CD4-positive, alpha-beta T cell treated with Interleukin-21 for 1 hour (primary cell): ENCODE measurements around the gene HPS3.
"Not testable (repeated sequence)": the region's sequence is repeated elsewhere in the genome, so short reads cannot be mapped to it uniquely, and the experiment has no call there.

Experiments used
- DNase-seq: peaks from one replicate; pipeline ENCODE4 v3.0.0-alpha.2; 2020

Gene HPS3

GRCh38 chr3:149129326-149130205 lies at the start of gene HPS3:
Gene HPS3 (plus strand): TSS chr3:149129638. CDS start chr3:149129724, 86 bp downstream.
- peak; percentile 82 for DNase-seq

- no peak for DNase-seq
Observed at GRCh38 chr3:149080011-149080698, 49.3 kb upstream of the HPS3 start.

- no peak for DNase-seq
Observed at GRCh38 chr3:149080699-149081091, 48.7 kb upstream of the HPS3 start.

- DNase-seq, result no peak
Observed at GRCh38 chr3:149081772-149082171, 47.7 kb upstream of the HPS3 start.

- peak; percentile 28 for DNase-seq
Observed at GRCh38 chr3:149085828-149086231, 43.6 kb upstream of the HPS3 start.

GRCh38 chr3:149086232-149086988 lies 43.0 kb upstream of the HPS3 start, which contains the start of gene HLTF:
Gene HLTF (minus strand): TSS chr3:149086533. CDS start chr3:149086336, 197 bp downstream.
- peak; percentile 95 for DNase-seq

- no peak for DNase-seq
Observed at GRCh38 chr3:149087208-149087607, 42.2 kb upstream of the HPS3 start.

GRCh38 chr3:149089395-149089794 lies 40.0 kb upstream of the HPS3 start:
- DNase-seq, result no peak

- DNase-seq, result no peak
Observed at GRCh38 chr3:149090461-149090860, 39.0 kb upstream of the HPS3 start.

- DNase-seq, result no peak
Observed at GRCh38 chr3:149090907-149091306, 38.5 kb upstream of the HPS3 start.

GRCh38 chr3:149091983-149092382 lies 37.5 kb upstream of the HPS3 start:
- no peak for DNase-seq

GRCh38 chr3:149095487-149095886 lies 34.0 kb upstream of the HPS3 start:
- DNase-seq, result no peak

GRCh38 chr3:149097987-149098386 lies 31.5 kb upstream of the HPS3 start:
- not testable (repeated sequence) for DNase-seq

- no peak for DNase-seq
Observed at GRCh38 chr3:149101154-149101553, 28.3 kb upstream of the HPS3 start.

GRCh38 chr3:149101641-149102040 lies 27.8 kb upstream of the HPS3 start:
- DNase-seq, result no peak

- DNase-seq, result no peak
Observed at GRCh38 chr3:149104484-149104883, 25.0 kb upstream of the HPS3 start.

- no peak for DNase-seq
Observed at GRCh38 chr3:149114458-149114857, 15.0 kb upstream of the HPS3 start.

GRCh38 chr3:149115114-149115513 lies 14.3 kb upstream of the HPS3 start:
- no peak for DNase-seq

- no peak for DNase-seq
Observed at GRCh38 chr3:149118724-149119123, 10.7 kb upstream of the HPS3 start.

GRCh38 chr3:149119466-149119865 lies 10.0 kb upstream of the HPS3 start:
- no peak for DNase-seq

GRCh38 chr3:149120051-149120972 lies 9.1 kb upstream of the HPS3 start:
- DNase-seq, result peak; percentile 72
